PC-3 (cell line): Measurements from ENCODE around the gene AKAP9.

ENCODE experiments used
- CTCF ChIP-seq: fragments of 300-600 bp; sonication (generic); conservative IDR thresholded peaks from 2 replicates; pipeline ENCODE4 v1.5.1; 2017; ENCODE audit warnings: antibody characterized with exemption, low read depth, mild to moderate bottlenecking, low read length
- EZH2 ChIP-seq: fragments of 300-600 bp; sonication (generic); IDR thresholded peaks from one replicate; pipeline ENCODE4 v1.6.1; 2017; ENCODE audit warnings: antibody characterized with exemption, mild to moderate bottlenecking, low read length; ENCODE audit not compliant: unreplicated experiment

GRCh38 chr7:92006046-92006445 lies 65.4 kb downstream of the AKAP9 start:
- TF ChIP-seq CTCF (no peak), EZH2 (no peak)
